Esophagus squamous epithelium (tissue), 5 donors: ENCODE data around the gene DLL1. TPM values are rescaled to one million over a fixed set of nuclear protein-coding genes. Genes with fewer than 3 reads are reported as not detected.

Experiments used
- DNase-seq: peaks from one replicate; lab custom pipeline; 2025; lab: John Stamatoyannopoulos, UW
- H3K27ac ChIP-seq, 4 donors: fragments of 200-600 bp; sonication (generic); one replicate each; pipeline ENCODE4 v1.5.1; 2016 to 2019; ENCODE audit warnings: mild to moderate bottlenecking in 1 of 4
- H3K27me3 ChIP-seq, 4 donors: fragments of 200-600 bp; sonication (generic); 1 replicate in 3 of 4; 2 replicates in 1 of 4; pipeline versions ENCODE4 v1.5.1 to v1.6.0; 2017 to 2021; ENCODE audit warnings: antibody characterized with exemption in 1 of 4
- H3K36me3 ChIP-seq, 3 donors: fragments of 200-600 bp; sonication (generic); one replicate each; pipeline ENCODE4 v1.5.1; 2016 to 2019
- H3K4me1 ChIP-seq, 3 donors: fragments of 200-600 bp; sonication (generic); one replicate each; pipeline ENCODE4 v1.5.1; 2017 to 2019
- H3K4me3 ChIP-seq, 4 donors: fragments of 200-600 bp; sonication (generic); 1 replicate in 3 of 4; 2 replicates in 1 of 4; pipeline ENCODE4 v1.5.1; 2016 to 2019; ENCODE audit warnings: mild to moderate bottlenecking in 2 of 4, moderate library complexity in 1 of 4
- H3K9me3 ChIP-seq, 3 donors: fragments of 200-600 bp; sonication (generic); one replicate each; pipeline ENCODE4 v1.5.1; 2016 to 2019
- POLR2A ChIP-seq, 4 donors: fragments of 450-650 bp; IDR thresholded peaks; one replicate each; pipeline ENCODE4 v1.6.1; 2017; ENCODE audit warnings: antibody characterized with exemption in 4 of 4, mild to moderate bottlenecking in 4 of 4, moderate library complexity in 3 of 4
- WGBS, 2 donors: methylation state at CpG; one replicate each; pipeline ENCODE4 v1.1.5; 2018; 5-methylcytosine and 5-hydroxymethylcytosine counted together
- intact Hi-C: fragments of 100-400 bp; cut with DNase I; formaldehyde crosslinking; loops from one replicate; pipeline ENCODE4 v1.15.0; 2022
- total RNA-seq, 4 donors: library from RNA; depleted of rRNA; stranded (reverse); fragments of >200 nt; gene quantifications; one replicate each; pipeline ENCODE4 v1.1.0, GENCODE V29; 2016
- TF ChIP-seq, protein P1 (sequence below), 6 experiments: fragments of 450-650 bp in 4 of 6; fragments of 200-600 bp in 2 of 6; sonication (generic) in 2 of 6; IDR thresholded peaks; one replicate each; pipeline ENCODE4 v1.5.1; 2016 to 2019; ENCODE audit warnings: antibody characterized with exemption in 6 of 6, mild to moderate bottlenecking in 4 of 6, moderate library complexity in 4 of 6
- donor health status: DM: yes; HTN: yes; CAD: no.

DLL1 gene
- total RNA-seq, 4 donors from 2014 or later: 8.3 to 37.6 (median 15.1) TPM

DNA sequence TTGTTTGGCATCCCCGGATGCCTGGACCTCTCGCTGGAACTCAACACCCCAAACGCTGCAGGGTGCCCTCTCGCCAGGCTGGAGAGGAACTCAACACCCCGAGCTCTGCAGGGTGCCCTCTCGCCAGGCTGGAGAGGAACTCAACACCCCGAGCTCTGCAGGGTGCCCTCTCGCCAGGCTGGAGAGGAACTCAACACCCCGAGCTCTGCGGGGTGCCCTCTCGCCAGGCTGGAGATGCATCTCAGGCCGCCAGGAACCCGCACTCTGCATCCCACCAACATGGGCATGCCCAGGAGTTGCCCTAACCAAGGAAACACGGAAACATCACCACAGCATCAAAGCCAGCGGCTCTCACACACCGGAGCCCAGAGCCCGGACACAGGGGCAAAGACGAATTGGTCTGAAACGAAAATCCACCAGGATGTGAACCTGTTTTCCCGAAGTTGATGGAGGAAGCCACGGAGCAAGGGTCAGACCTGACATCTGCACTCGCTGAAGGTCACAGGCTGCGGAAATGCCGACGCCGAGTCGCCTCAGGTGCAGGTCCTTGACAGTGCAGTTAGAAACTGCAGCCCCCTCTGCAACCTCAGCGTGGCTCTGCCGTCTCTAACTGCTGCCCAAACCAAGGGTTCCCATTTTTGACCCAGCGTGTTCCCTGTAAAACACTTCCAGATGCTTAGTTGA is 37.5 kb downstream of the DLL1 start:
- intact Hi-C loops: no loop called here
- WGBS, 2 donors: 82 to 90% methylated on average over 14 of the region's 30 CpGs
- Histone ChIP-seq H3K27me3 (peaks cover 0 to 53% (median 0%) of the 10 kb centered on the region in 4 donors), H3K4me3 (no peak overlapping the region), H3K27ac (no peak overlapping the region), H3K4me1 (peaks cover 0 to 28% (median 14%) of the 10 kb centered on the region in 3 donors), H3K9me3 (no peaks in the 10 kb centered on the region), H3K36me3 (no peaks in the 10 kb centered on the region)
- no peak for DNase-seq
- no peak for TF ChIP-seq POLR2A (IDR thresholded peaks at IDR 0.05)
- TF ChIP-seq, protein P1, sequence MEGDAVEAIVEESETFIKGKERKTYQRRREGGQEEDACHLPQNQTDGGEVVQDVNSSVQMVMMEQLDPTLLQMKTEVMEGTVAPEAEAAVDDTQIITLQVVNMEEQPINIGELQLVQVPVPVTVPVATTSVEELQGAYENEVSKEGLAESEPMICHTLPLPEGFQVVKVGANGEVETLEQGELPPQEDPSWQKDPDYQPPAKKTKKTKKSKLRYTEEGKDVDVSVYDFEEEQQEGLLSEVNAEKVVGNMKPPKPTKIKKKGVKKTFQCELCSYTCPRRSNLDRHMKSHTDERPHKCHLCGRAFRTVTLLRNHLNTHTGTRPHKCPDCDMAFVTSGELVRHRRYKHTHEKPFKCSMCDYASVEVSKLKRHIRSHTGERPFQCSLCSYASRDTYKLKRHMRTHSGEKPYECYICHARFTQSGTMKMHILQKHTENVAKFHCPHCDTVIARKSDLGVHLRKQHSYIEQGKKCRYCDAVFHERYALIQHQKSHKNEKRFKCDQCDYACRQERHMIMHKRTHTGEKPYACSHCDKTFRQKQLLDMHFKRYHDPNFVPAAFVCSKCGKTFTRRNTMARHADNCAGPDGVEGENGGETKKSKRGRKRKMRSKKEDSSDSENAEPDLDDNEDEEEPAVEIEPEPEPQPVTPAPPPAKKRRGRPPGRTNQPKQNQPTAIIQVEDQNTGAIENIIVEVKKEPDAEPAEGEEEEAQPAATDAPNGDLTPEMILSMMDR (IDR thresholded peaks at IDR 0.05): no peak

- Histone ChIP-seq H3K36me3 (no peaks in the 10 kb centered on the region), H3K27me3 (peaks cover 0 to 65% (median 0%) of the 10 kb centered on the region in 4 donors)
- DNase-seq: no peak
Measured at GRCh38 chr6:170251776-170252571, 38.9 kb downstream of the DLL1 start.

GRCh38 chr6:170250981-170251775 is 39.7 kb downstream of the DLL1 start:
- Histone ChIP-seq H3K4me1 (peaks cover 5 to 37% (median 17%) of the 10 kb centered on the region in 3 donors), H3K9me3 (no peaks in the 10 kb centered on the region), H3K36me3 (no peaks in the 10 kb centered on the region), H3K27ac (peak overlapping the region in 2 of 4 donors; percentile 6 to 63), H3K4me3 (no peak overlapping the region), H3K27me3 (peaks cover 0 to 65% (median 0%) of the 10 kb centered on the region in 4 donors)
- DNase-seq: no peak
- intact Hi-C loops: no loop called here
- 28 to 58% methylated on average over 11 to 12 of the region's 21 CpGs for WGBS, 2 donors
- TF ChIP-seq, protein P1 (IDR thresholded peaks at IDR 0.05): no peak
- no peak for TF ChIP-seq POLR2A (IDR thresholded peaks at IDR 0.05)

More at GRCh38 chr6:170251776-170252571, 38.9 kb downstream of the DLL1 start:
- no peak overlapping the region for H3K4me3 ChIP-seq
- intact Hi-C loops: no loop called here
- peak overlapping the region in 1 of 4 donors; percentile 63 for H3K27ac ChIP-seq
- peaks cover 5 to 36% (median 17%) of the 10 kb centered on the region in 3 donors for H3K4me1 ChIP-seq
- no peak for TF ChIP-seq POLR2A (IDR thresholded peaks at IDR 0.05)
- TF ChIP-seq, protein P1 (IDR thresholded peaks at IDR 0.05): no peak
- H3K9me3 ChIP-seq: no peaks in the 10 kb centered on the region
- WGBS, 2 donors: 34 to 91% methylated on average over 8 to 29 of the region's 41 CpGs

DNA sequence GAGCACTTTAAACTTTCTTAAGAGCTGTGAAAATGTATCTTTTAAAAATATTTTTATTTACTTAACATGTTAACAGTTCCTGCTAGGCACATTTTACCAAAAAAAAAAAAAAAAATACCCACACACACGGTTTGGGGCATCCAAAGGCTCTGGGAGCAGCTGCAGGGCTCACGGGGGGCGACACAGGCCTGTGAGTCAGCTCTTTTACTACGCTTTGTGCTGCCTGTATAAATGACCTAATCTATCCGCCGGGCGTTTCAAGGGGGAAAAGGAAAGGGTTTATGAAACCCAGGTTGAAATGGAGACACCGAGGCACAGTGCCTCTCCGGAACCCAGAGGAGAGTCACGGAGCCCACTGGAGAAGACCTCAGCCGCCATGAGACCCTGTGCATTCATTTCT is 40.4 kb downstream of the DLL1 start:
- H3K27me3 ChIP-seq: peaks cover 0 to 65% (median 0%) of the 10 kb centered on the region in 4 donors
- no peaks in the 10 kb centered on the region for H3K36me3 ChIP-seq
- H3K4me1 ChIP-seq: peaks cover 5 to 37% (median 17%) of the 10 kb centered on the region in 3 donors
- DNase-seq: no peak
- intact Hi-C loops: no loop called here
- WGBS, 2 donors: 49 to 64% methylated on average over 11 of the region's 11 CpGs
- no peaks in the 10 kb centered on the region for H3K9me3 ChIP-seq
- no peak overlapping the region for H3K4me3 ChIP-seq
- peak overlapping the region in 1 of 4 donors; percentile 42 for H3K27ac ChIP-seq
- TF ChIP-seq, protein P1 (IDR thresholded peaks at IDR 0.05): no peak
- no peak for TF ChIP-seq POLR2A (IDR thresholded peaks at IDR 0.05)
